SH-SY5Y (cell line): ENCODE data around the gene GFY.

Source experiments
- GATA2 ChIP-seq: IDR thresholded peaks from 2 replicates; pipeline ENCODE4 v1.6.1; 2011; ENCODE audit warnings: mild to moderate bottlenecking, low read depth, low read length
- GATA3 ChIP-seq: IDR thresholded peaks from 2 replicates; pipeline ENCODE4 v1.6.1; 2011; ENCODE audit warnings: low read depth, mild to moderate bottlenecking, low read length, moderate library complexity

GRCh38 chr19:49442771-49443365 lies 17.7 kb downstream of the GFY start:
- no peak for TF ChIP-seq GATA3
- TF ChIP-seq GATA2: no peak
